HG02571 (cell line): Measurements from ENCODE around the gene WBP11.
"Not testable (repeated sequence)": the region's sequence is repeated elsewhere in the genome, so short reads cannot be mapped to it uniquely, and the experiment has no call there.

Experiments
- ATAC-seq: cut with Tn5 transposase; IDR thresholded peaks from one replicate; pipeline ENCODE4 v1.9.1; 2021; ENCODE audit warnings: mild to moderate bottlenecking, moderate library complexity; ENCODE audit not compliant: unreplicated experiment

Gene WBP11

DNA sequence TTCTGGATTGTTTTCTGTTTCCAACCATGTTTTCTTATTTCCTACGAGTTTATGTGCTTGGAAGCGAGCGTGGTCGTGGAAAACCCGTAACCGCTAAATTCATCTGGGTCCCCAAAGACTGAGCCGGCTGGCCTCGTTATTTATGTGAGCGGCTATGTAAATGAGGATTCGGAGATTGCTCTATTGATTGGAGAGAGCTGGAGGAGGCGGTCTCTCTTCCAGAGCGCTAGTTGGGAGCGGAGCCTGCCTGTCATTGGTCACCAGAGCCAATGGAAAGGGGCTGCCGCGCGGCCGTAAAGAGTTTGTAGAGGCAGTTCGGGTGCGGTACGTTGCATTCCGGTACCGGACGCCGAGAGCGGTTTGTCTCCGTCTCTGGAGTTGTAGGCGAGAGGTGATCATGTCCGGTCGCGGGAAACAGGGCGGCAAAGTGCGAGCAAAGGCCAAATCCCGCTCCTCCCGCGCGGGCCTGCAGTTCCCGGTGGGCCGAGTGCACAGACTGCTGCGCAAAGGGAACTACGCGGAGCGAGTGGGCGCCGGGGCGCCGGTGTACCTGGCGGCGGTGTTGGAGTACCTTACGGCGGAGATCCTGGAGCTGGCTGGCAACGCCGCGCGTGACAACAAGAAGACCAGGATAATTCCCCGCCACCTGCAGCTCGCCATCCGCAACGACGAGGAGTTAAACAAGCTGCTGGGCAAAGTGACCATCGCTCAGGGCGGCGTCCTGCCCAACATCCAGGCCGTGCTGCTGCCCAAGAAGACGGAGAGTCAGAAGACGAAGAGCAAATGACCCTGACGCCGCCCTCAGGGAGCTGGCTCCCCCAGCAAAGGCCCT lies 29.0 kb downstream of the WBP11 start:
- peak; percentile 53 for ATAC-seq

DNA sequence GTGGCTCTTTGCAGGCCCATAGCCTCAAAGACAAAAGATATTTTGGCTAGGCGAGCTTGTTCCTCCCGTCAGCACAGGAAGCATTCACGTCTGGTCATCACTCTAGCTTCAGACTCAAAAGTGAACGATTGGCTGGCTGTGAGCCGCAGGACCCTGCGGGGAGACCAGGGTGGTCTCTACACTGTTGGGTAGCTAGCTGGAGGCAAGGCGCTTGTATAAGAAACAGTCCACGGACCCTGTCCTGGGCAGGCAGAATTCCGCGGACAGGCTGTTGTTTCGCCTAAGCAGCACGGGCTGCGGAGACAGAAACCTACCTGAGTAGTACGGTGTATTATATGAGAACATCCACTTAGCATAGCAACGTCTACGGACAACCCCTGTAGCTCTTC lies 29.6 kb downstream of the WBP11 start:
- ATAC-seq = peak; percentile 10

DNA sequence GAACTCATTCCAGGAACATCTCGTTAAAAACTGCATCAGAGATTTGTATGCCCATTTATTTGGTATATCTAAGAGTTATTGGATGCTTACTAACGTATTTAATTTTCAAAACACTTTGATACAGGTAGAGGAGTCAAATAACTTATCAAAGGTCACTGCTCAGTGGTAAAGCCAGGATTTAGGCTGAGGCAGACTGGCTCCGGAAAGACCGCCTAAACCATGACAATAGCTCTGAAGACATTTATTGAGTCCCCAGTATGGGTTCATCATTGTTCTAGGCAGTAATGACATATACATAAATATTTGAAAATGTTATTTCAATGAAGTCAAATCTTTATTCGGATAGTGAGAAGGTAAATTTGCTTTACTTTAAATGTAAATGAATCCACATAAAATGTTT lies 30.3 kb downstream of the WBP11 start:
- ATAC-seq = no peak

GRCh38 chr12:14771651-14772137 lies 31.6 kb downstream of the WBP11 start:
- no peak for ATAC-seq

GRCh38 chr12:14770496-14771461 lies 32.5 kb downstream of the WBP11 start:
- ATAC-seq = peak; percentile 25

GRCh38 chr12:14769969-14770495 lies 33.2 kb downstream of the WBP11 start:
- ATAC-seq = peak; percentile 39

- ATAC-seq = peak; percentile 5
Measured at GRCh38 chr12:14769466-14769968, 33.8 kb downstream of the WBP11 start.

DNA sequence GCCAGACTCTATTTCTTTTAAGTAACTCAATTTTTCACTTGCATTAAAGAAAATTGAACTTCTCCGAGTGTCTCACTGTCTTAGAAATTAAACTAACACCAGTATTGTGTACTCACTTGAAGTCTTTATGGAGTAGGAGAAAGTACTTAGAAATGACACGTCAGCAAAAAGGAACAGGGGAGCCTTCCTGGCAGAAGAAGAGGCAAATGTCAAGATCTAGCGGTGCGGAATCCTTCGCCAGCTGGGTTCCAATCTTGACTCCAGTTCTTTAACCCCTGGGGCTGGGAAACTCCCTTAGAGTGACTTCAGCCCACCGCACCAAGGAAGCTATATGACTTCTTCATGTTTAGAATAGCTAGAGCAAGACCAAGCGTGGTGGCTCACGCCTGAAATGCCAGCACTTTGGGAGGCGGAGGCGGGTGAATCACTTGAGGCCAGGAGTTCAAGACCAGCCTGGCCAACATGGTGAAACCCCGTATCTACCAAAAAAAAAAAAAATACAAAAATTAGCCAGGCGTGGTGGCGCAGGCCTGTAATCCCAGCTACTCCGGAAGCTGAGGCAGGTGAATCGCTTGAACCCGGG lies 34.4 kb downstream of the WBP11 start:
- ATAC-seq = no peak

DNA sequence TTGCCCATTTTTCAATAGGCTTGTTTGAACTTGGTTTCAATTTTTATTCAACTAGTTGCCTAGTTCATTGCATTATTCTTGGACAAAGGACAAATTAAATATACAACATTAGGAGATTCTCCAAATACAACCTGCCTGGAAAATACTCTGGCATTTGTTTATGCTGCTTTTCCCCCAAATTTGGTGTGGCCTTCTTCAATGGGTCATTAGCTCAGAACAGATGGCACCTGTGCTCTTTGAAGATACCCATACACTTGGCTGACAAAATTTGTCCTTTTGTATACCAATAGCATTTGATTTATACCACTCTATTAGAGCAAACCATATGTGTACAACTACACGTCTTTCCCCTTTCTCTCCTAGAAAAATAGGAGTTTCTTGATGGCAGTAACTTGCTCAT lies 35.7 kb downstream of the WBP11 start:
- no peak for ATAC-seq

DNA sequence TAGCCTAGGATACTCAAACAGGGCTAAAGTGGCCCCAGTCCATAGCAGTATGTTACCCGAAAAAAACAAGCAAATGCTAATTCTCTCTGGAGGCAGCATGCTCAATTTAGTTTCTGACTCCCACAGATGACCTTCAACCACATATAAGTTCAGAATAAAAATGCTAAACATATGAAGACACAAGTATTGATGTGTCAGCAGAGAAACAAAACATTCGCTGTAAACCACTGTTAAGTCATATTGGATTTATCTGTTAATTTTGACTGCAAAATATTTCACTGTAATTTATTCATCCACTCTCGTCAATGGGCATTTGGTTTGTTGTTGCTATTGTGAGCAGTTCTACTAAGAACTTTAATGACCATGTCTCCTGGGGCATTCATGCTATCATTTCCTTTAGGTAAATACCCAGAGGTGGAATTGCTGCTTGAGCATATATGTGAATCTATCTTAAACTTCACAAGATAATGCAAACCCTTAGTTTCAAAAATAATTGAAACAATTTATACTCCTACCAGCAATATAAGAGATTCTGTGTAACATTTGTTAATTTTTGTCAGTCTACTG lies 36.5 kb downstream of the WBP11 start:
- no peak for ATAC-seq

DNA sequence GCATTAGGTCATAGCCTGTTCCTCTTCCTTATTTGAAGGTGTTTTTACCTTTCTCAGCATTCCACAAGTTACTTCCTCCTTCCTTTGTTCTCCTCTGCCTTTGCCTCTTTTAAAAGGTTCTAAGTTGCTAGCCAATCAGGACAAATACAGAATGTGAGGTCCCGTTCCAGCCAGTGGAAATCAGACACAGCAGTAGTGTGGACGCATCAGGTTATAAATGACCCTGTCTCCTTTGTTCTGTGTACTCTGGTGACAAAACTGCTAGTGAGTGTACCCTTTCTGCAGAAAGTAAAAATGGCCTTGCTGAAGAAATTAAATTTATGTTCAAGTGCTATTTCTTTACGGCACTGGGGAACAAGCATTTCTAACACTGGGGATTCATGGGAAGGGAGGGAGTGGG lies 37.3 kb downstream of the WBP11 start:
- not testable (repeated sequence) for ATAC-seq

DNA sequence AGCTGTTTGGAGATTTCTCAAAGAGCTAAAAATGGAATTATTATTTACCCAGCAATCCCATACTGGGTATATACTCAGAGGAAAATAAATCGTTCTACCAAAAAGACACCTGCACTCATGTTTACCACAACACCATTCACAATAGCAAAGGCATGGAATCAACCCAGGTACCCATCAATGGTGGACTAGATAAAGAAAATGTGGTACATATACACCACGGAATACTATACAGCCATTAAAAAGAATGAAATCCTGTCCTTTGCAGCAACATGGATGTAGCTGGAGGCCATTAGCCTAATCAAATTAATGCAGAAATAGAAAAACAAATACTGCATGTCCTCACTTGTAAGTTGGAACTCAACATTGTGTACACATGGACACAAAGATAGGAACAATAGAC lies 37.9 kb downstream of the WBP11 start:
- no peak for ATAC-seq

- not testable (repeated sequence) for ATAC-seq
Measured at GRCh38 chr12:14759711-14760280, 43.5 kb downstream of the WBP11 start.

DNA sequence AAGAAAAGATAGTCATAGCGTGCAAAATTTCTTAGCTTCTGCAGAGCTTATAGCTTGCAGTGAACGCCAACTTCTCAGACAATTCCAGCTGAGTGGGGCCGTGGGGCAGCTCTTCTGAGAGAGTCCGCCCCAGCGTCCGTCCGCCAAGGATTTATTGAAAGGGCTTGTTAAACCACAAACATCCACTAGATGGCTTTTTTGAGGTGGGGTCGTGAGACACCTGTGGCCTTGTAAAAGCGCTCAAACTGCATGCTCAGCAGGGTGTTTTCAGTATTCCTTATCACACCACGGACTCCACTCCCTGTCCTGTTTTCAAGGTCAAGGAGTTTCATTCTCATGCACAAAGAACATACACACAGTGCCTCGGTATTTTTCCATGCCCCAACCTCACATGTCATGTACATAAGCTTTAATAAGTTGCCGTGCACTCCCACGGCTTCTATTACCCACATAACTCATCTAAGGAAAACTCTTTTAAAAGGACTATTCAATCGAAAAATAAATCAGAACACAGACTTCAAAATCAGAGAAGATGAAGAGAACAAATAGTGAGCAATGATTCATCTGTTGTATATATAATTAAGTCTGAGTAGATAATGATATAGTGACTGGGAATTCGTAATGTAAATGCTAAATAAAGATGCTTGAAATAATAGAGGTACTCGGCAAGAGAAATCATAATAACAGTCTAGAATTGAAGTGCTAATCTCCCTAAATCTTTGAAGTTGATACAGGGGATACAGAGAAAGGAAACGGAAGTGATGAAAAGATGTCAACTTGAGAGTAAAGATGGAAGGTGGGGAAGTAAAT lies 46.7 kb downstream of the WBP11 start:
- no peak for ATAC-seq

DNA sequence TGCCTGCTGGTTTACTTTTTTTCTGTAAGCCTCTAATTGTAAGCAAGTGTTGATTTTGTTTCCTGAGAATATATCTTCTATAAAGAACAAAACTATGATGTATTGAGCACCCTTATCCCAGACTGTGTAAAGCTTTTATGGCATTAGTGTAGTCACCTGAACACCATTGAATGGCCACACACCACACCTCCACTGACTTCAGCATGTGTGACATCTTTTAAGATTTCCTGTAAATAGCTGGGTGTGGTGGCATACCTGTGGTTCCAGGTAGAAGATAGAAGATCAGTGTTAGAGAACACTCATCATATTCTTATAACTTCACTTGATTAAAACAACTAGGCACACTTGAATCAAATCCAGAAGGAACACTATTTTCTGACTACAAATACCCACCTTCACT lies 51.3 kb downstream of the WBP11 start:
- no peak for ATAC-seq

- ATAC-seq = no peak
Measured at GRCh38 chr12:14743061-14743460, 60.2 kb downstream of the WBP11 start.

GRCh38 chr12:14741942-14742341 lies 61.3 kb downstream of the WBP11 start:
- ATAC-seq = no peak

DNA sequence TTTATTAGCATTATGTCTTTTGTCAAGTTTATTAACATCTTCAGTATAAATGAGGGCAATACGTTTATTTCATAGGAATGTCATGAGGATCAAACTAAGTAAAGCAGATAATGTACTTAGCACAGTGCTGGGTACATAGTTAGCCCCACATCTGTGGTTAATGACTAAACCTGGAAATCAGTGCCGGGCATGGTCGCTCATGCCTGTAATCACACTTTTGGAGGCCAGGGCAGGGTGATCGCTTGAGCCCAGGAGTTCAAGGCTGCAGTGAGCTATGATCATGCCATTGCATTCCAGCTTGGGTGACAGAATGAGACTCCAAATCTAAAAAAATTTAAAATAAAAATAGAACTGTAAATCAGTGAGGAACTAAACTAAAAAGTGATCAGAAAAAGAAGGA lies 62.1 kb downstream of the WBP11 start:
- ATAC-seq = no peak

GRCh38 chr12:14736441-14736840 lies 66.8 kb downstream of the WBP11 start:
- ATAC-seq = not testable (repeated sequence)
